ENCODE data around the gene KRT81.

- TF ChIP-seq POLR2A (IDR thresholded peaks at IDR 0.05; ENCODE audit: low read length) (no peak), GATA1 (IDR thresholded peaks at IDR 0.05; ENCODE audit: low read depth, low read length) (no peak)
Observed at GRCh38 chr12:52322069-52322468, 30.7 kb upstream of the KRT81 start.

Data from erythroblast (primary cell).